HG03097 (cell line): Measurements from ENCODE around the gene CDK19.
A peak's percentile ranks its signal among the peaks of the same experiment; 100 is the strongest.
"Not testable (repeated sequence)": the region's sequence is repeated elsewhere in the genome, so short reads cannot be mapped to it uniquely, and the experiment has no call there.

ENCODE experiments used
- ATAC-seq: cut with Tn5 transposase; IDR thresholded peaks from one replicate; pipeline ENCODE4 v1.9.1; 2021; ENCODE audit not compliant: unreplicated experiment, low FRiP score

The CDK19 gene

DNA sequence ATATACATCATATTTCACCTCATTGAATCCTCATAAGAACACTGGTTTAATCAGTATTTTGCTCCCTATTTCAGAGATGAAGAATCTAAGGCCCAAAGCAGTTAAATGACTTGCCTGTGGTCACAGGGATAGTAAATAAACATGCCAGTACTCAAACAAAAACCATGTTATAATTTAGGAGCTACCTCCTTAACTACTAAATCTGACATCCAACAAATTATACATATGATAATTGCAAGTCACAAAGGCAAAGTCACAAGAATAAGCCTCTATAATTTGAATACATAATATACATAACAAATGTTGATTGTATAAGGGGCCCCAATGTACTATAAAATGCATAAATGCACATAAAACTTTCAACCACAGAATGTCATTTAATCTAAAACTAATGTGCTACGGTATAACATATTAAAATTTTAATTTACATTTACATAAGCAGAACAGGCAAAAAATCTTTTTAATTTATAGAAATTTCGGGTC lies 181.5 kb downstream of the CDK19 start:
- ATAC-seq = no peak

DNA sequence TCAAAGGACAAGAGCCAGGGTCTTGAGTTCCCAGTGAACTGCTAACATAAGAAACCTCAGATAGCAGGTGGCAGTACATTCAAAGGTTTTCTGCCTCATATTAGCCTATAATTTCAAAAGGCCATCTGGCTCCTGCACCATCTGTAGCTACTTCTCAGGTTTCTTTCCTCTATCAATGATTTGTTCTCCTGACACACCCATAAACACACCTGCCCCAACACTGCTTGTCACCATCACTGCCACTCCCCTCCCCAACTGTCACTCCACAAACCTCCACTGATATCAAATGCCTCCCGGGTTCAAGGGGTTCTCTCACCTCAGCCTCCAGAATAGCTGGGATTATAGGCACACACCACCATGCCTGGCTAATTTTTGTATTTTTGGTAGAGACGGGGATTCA lies 186.1 kb downstream of the CDK19 start:
- no peak for ATAC-seq

DNA sequence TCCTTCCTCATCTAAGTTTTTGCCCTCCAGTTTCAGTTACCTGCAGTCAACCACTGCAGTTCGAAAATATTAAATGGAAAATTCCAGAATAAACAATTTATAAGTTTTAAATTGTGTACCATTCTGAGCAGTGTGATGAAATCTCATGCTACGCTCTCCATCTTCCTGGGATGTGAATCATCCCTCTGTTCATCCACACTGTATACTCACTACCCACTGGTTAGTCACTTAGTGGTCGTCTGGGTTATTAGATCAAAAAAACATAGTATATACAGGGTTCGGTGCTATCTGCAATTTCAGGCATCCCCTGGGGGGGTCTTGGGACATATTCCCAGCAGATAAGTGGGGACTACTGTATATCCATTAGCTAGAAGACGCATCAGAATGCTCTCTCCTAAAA lies 186.9 kb downstream of the CDK19 start:
- ATAC-seq = no peak

DNA sequence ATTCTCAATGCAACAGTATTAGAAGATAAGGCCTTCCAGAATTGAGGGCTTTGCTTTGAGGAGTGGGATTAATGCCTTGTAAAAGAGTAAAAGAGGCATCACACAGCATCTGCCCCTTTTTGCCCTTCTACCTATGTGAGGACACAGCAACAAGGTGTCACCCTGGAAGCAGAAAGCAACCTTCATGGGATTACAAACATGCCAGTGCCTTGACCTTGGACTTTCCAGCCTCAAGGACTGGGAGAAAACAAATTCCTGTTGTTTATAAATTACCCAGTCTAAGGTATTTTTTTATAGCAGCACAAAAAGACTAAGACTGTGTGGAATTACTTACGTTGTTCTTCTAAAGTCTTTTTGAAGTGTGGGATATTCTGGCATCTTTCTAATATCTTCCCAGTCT lies 188.8 kb downstream of the CDK19 start:
- no peak for ATAC-seq

DNA sequence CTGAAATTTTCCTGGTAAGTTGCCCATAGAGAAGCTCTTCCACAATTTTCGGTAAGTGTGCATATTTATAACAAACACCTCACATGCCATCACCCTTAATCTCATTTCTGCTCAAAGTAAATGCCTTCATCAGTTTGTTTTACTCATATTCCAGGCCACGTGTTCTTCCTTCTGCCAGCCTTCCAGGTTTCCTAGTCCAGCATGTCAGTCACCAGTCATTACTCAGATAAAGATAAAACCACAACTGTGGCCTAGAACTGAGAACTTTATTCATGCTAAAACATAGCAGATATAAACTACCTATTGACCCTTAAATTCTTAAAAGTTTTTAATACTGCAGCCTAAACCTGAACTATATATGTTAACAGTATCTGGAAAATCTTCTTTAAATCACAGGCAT lies 189.4 kb downstream of the CDK19 start:
- ATAC-seq = no peak

DNA sequence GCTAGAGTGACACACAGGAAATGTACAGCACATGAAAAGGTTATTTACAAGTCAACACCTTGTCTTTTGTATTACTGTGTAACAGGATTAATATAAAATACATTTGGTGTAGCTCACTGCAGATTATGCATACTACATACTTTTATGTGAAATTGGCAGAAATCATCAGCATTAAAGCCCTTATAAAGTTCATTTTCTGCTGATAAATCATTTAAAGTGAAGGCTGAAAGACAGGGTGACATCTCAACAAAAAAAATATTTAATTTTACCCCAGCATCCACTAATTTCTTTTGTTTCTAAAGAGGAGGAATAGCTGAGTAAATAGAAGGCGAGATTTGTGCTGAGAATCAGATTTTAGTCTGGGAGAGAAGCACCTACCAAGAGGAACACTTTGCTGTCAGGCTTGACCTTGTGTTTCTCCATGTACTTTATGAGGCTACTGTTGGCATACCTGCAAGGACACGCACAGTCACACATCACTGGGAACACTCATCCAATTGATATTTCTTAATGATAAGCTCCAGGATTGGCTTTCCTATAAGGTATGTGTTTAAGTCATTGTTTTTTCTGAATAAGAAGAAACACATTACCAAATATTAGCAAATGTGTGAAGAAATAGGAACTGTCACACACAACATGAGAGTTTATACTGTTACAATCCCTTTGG lies 192.2 kb downstream of the CDK19 start:
- no peak for ATAC-seq

DNA sequence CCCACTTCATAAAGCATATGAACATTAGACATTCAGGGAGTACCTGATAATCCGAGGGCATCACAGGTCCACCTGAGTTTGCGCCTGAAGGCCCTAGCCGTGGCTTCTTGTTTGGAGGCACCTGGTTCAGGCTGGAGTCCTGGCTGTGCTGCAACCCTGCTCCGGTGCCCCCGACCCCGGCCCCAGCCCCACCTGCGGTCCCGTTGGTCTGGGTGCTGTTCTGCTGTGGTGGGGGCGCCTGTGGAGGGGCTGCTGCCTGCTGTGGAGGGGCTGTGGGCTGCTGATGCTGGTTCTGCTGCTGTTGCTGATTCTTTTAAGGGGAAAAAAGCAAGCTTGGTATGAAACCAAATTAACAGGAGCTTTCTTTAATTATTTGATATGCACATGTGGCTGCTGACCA lies 194.2 kb downstream of the CDK19 start:
- ATAC-seq = no peak

DNA sequence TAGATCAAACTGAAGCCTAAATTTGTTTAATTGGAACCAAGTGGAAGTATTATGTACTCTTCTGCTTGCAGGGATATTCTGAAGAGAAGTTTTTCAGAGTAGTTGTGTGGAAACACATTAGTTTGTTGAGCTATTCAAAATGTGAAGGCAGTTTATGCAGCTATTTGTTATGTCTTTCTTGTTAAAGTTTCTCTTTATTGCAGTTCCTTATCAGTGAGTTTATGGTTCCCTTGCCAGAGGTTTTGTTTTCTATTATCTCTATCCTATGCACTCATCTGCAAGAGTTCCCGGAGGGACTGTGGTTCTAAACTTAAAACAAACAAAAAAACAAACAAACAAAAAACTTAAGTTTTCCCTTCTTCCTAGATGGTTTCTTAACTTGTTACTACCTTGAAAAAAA lies 195.2 kb downstream of the CDK19 start:
- no peak for ATAC-seq

DNA sequence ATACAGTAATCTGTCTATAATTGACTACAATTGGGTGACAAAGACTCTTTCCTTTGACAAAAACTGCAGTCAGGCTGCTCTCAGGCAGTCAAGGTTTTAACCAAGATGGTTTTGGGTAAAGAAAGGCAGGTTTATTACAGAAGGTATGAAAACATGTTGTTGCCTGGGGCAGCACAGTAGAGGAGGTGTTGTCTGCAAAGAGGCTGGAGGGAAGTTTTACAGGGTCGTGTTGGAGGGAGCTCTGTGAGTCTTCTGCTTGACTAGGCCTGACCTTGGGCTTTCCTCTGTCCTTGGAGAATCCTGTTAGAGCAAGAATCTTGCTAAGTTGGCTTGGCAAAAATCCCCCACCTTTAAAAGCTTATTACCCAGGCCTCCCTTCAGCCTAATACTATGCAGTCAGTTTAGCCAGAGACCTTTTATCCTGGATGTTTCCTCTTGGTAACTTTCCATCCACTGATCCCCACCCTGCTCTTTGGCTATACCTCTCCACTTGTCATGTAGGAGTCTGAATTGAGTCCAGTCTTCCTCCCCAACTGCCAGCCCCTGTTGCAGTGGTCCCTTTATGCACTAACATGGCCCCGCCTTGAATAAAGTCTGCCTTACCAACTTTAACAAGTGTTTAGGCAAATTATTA lies 195.9 kb downstream of the CDK19 start:
- ATAC-seq = no peak

DNA sequence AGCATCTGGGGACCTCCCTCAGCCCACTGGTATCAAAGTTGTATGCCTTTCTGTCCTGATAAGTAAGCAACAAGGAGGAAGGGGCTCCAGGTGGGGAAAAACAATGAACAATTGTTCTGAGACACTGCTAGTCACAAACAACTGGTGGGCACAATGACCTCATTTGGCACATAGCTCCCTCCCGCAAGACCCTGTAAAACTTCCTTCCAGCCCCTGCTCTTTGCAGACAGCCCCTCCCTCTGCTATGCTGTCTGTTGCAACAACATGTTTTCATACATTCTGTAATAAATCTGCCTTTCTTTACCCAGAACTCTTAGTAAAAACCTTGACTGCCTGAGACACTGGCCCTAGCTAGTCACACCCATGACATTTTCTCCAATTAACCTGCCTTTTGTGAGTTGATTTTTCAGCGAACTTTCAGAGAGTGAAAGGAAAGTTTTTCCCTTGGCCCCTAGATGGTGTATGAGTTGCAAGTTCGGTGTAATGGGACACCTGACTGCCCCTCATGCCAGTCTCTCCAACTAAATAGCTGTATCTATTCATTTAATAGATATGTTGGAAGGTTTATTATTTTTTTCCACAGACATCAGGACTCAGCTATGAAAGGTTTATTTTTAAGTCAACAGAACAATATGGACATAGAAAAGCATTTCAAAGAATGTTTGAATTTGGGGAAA lies 196.5 kb downstream of the CDK19 start:
- ATAC-seq = no peak

DNA sequence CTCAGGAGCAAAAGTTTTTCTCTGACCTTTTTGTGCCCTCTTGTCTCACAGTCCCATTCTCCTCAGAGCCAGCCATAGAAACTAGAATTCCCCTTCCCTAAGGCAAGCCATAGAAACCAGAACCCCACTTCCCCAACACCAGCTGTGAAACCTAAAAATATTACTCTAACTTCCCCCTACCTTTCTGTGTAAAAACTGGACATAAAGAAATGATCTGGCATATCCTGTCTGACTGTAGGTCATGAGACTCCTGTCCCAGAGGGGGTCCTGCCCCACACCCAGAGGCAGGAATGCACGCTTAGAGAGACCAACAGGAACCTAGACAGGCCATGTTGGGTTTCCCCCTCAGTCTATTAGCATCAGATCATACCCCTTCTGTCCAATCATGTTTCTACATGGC lies 198.2 kb downstream of the CDK19 start:
- ATAC-seq = peak; percentile 59

DNA sequence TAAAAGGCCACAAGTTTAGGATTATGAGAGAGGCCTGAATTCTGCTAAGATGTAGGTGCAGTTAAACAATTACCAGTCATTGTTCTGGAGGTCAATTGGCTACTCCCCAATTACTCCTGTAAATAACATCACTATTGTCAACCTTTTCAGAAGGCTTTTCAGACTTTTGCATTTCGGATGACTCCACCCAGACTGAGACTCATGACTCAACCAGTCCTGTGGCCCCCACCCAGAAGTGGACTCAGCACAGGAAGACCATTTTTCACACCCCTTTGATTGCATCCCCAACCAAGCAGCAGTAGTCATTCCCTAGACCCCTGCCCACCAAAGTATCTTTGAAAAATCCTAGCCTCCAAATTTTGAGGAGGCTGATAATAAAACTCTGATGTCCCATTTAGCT lies 199.5 kb downstream of the CDK19 start:
- ATAC-seq = no peak

DNA sequence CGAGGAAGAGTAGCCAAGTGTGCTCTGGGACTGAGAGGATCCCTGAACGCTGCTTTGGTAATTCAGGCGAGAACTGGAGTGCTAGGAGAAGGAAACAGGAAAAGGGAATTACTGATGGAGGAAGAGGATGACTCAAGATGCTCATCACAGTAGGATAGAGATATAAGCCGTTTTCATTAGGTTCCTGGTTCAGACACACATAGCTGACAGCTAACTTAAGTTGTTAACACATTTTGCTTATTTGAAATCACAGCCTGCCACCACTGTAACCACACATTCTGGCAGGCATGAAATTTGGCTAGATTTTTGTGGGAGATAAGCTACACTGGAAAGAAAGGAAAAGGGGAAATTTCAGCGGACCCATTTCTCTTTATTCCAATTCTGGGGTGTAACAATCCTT lies 200.7 kb downstream of the CDK19 start:
- no peak for ATAC-seq

DNA sequence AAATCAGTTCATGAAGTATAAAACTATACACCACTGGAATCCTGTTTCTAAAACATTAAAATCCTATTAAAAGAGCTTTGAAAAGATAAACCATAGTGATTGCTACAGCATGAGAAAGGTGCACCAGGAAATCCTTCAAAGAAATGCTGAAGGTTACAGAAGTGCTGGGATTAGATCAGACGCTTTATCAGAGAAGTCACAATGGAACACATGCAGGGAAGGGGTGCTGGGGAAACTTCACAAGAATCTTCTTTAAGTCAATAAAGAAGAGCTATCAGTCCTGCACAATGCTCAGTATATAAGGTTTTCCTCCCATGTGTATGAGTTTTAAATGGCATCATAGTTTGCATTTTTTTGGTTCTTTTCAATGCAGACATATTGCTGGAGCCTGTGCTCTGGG lies 201.2 kb downstream of the CDK19 start:
- ATAC-seq = no peak

DNA sequence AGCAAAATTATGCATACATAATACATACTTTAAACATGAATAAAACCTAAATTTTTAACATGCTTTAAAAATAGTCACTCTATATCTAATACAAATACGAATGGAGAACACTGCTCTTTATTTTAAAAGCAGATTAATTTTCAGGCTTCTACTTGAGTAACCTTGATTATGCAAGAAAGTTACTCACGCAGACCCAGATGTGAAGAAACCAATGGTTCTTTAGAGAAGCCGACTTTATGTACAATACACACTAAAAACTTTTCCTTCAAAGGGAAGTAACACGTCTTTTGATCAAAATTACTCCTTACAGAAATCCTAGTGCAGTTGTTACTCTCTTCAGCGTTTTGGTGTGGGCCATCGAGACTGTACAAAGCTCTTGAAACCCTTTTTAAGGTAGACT lies 201.9 kb downstream of the CDK19 start:
- ATAC-seq = no peak

DNA sequence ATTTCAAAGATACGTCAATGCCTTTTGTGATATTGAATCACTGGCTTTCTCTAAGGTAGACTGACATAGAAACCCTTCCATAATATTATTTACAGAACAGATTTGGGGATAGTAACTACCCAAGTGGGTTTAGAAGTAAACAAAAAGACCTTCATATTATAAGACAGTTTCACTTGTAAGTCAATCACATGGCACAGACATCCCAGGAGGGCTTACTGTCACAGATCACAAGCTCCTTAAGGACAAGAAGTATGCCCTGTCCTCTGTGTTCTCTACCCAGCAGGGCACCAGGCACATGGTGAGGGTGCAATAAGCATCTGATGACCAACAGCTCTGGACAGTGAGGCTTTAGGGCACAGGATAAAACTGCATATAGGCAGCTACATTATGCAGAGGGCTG lies 203.0 kb downstream of the CDK19 start:
- ATAC-seq = no peak

DNA sequence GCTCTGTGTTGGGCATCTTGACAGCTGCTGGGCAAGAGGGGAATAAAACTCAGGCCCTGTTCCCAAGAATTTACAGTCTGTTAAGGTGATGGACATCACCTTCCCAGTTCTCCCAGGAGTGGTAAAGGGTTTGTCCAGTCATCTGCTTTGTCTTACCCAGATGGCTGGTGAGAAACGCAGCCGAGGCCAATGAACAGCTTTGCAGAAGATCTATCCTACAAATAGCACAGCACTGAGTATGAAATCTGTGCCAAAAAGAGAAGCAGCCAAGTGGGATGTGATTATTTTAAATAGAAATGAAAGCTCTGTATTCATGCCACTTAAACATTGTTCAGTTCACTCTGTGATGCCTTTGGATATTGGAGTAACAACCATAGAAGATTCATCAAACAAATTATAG lies 206.2 kb downstream of the CDK19 start:
- no peak for ATAC-seq

DNA sequence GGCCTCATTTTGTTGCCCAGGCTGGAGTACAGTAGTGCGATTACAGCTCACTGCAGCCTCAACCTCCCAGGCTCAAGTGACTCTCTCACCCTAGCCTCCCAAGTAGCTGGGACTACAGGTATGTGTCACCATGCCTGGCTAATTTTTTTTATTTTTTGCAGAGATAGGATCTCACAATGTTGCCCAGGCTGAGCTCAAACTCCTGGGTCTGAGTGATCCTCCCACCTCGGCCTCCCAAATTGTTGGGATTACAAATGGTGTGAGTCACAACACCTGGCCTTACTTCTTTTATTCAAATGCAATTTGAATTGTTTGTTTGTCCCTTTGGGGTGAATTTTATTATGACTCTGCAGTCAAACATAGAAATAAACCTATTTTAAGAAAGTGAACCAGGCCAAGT lies 207.1 kb downstream of the CDK19 start:
- no peak for ATAC-seq

DNA sequence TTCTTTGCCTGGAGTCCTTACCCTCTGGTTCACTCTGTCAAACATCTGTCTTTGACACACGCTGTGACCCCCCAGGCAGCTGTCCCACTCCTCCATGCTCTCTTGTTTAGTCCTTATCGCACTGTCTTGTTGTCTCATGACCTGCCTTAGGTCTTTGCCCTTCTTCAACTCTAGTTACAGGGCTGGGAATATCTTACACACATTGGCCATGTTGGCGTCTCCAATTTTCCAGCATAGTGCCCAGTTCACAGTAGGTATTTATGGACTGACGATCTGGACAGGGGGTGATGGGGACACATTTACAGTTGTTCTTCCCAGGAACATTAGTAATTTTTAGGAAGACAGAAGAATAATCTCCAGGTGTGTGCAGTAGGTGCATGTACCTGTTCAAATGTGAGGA lies 209.1 kb downstream of the CDK19 start:
- no peak for ATAC-seq

DNA sequence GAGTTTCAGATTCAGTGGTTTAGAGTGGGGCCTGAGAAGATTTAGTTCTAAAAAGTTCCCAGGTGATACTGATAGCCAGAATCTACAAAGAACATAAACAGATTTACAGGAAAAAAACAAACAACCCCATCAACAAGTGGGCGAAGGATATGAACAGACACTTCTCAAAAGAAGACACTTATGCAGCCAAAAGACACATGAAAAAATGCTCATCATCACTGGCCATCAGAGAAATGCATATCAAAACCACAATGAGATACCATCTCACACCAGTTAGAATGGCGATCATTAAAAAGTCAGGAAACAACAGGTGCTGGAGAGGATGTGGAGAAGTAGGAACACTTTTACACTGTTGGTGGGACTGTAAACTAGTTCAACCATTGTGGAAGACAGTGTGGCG lies 214.6 kb downstream of the CDK19 start:
- ATAC-seq = not testable (repeated sequence)

DNA sequence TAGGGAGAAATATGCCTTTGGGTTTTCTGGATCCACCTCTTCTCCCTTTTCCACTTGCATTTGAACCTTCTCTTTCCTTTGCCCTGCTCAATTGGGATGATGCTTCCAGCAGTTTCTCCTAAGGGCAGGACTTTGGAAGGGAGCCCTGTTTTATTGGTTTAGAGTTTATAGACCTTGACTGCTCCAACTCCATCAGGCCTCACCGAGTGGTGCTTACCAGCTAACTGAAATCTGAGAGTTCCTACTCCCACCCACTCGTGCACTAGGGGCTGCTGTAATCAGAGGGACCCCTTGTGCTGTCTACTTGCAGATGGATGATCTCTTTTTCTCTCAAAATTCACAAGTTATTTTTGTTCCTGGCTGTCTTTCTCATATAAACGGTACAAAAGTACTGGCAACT lies 217.5 kb downstream of the CDK19 start:
- ATAC-seq = no peak

DNA sequence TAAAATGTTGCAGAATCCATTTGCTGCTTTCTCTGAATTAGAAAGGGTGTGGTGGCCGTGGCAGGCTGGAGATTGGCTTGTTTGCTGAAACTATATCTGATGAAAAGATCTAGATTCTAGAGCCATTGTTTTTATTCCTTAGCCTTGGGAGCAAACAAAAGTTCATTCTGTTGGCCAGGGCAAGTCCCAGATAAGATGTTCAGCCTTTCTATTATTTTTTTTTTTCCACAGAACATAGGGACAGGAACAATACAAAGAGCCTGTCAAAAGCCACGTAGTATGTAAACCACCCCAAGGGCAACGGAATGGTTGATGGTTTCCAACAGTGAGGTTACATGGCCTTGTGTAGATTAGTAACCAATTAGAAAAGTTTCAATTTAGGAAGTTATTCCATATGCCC lies 218.9 kb downstream of the CDK19 start:
- ATAC-seq = no peak
